ENCODE data around the gene ZC3H12A.

ZC3H12A gene

GRCh38 chr1:37474046-37474696 is at the start of gene ZC3H12A:
TSS of gene ZC3H12A (plus strand) at chr1:37474580. CDS start at chr1:37475497, 917 bp downstream.
- in situ Hi-C loops (cut with MboI; ENCODE audit: low sequenced_read_pairs) = no loop called here

DNA sequence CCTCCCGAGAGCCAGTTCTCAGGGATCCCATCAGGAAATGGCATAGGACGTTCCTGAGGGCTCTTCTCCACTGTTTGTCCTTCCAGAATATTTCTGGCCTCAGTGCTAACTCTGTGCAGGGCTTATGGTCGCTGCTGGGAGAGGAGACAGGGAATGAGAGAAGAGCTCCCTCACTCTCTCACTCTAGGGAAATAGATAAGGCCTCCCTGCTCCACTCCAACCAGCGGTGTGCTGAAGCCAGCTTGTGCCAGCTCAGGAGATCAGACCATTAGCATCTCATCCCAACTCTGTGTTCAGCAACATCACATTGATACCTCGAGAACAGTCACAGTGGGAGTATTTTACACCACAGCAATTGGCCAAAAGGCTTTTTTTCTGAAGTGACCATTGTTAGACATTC is 49.2 kb upstream of the ZC3H12A start:
- in situ Hi-C loops (cut with MboI; ENCODE audit: low sequenced_read_pairs) = no loop called here

GRCh38 chr1:37429029-37429428 is 45.4 kb upstream of the ZC3H12A start:
- in situ Hi-C loops (cut with MboI; ENCODE audit: low sequenced_read_pairs) = no loop called here

DNA sequence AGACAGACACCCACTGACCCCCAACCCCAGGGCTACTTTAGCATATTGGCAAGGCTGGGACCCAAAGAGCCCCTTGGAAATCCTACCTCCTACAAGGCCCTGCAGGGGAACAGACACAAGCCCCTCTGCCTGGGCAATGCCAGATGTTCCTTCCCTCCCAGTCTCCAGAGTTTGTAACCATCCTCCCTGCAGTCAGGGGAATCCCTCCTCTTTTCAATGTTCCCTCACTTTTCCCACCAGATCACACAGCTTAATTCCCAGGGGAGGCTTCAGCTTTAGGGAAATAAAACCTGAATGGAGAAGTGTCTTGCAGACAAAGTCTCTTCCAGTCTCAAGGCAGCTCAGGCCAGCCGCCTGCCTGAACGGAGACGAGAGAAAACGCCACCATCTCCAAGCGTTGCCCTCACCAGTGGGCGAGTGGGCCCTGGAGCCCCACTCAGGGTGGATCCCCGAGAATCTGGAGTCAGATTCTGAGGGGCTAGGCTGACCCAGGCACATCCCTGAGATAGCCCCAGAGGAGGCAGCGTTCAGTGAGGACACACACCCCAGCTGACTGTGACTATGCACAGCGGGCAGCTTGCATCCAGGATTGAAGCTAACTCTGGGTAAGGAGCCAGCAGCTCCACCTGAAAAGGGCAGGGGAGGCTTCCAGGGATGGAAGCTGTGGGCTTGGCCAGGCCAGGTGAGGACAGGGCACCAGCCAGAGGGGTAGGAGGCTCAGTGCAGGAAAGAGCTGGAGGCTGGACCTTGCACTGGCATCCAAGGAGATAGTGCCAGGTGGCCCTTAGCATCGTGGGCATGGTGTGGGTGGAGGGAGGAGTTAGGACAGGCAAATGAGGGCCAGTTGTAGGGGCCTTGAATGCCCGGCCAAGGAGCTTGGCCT is 44.0 kb upstream of the ZC3H12A start:
- in situ Hi-C loops (cut with MboI; ENCODE audit: low sequenced_read_pairs) = no loop called here

- in situ Hi-C loops (cut with MboI; ENCODE audit: low sequenced_read_pairs) = no loop called here
These were observed 41.7 kb upstream of the ZC3H12A start for GRCh38 chr1:37432716-37433115.

DNA sequence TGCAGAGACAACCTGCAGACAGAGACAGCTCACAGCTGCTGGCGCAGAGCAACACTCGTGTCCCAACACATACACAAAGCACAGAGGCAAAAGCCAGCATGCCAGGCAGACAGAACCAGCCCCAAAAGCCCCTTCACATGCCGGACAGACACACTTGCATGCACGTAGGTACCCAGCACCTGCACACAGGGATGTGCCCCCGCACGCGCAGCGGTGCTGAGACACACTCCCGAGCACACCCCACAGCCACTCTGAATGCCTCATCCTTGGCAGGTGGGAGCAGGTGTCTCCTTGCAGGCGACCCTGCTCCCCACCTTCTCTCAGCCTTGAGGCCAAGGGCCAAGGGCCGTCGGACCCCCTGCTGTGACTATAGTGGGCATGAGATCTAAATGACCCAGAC is 41.2 kb upstream of the ZC3H12A start:
- in situ Hi-C loops (cut with MboI; ENCODE audit: low sequenced_read_pairs) = no loop called here

DNA sequence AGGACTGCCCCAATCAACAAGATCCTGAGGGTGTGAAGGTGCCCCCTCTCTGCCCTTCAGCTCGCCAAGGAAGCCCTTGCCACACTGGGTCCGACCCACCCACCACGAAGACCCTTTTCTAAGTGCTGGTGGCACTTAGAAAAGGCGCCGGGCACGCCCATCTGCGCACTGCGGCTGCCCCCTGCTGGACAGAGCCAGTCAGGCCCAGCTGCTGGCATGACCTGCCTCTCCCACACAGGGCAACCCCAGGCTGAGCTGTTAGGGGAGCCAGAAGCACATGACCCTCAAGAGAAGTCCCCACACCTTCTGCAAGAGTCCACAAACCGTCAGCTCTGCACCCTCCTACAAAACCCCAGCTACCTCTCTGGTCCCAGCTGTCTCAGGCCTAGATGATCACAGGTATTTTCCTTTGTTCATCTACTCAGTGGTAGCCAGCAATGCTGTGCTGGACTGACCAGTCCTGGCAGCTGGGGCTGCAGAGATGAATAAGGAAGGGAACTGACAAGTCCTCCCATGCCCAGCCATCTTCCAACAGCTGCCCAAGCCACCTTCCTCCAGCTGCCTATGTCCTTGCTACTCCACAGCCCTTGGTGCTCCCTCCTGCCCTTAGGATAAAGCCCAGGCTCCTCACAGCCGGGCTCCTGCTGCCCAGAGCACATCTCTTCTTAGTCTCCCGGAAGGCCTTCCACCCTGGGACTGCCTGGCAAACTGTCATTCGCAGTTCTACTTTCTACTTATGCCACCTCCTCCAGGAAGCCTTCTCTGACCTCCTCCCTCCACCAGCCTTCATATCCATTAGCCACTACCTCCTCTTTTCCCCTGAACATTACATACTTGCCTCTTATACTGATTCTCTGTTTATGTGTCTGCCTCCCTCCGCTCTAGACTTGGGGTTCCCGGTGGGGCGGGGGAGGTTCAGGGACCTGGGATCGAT is 39.8 kb upstream of the ZC3H12A start:
- in situ Hi-C loops (cut with MboI; ENCODE audit: low sequenced_read_pairs) = no loop called here

- in situ Hi-C loops (cut with MboI; ENCODE audit: low sequenced_read_pairs) = no loop called here
These were observed 37.3 kb upstream of the ZC3H12A start for GRCh38 chr1:37437087-37437486.

GRCh38 chr1:37438037-37438868 is 36.1 kb upstream of the ZC3H12A start:
- in situ Hi-C loops (cut with MboI; ENCODE audit: low sequenced_read_pairs) = no loop called here

- in situ Hi-C loops (cut with MboI; ENCODE audit: low sequenced_read_pairs) = no loop called here
These were observed 35.5 kb upstream of the ZC3H12A start for GRCh38 chr1:37438869-37439343.

DNA sequence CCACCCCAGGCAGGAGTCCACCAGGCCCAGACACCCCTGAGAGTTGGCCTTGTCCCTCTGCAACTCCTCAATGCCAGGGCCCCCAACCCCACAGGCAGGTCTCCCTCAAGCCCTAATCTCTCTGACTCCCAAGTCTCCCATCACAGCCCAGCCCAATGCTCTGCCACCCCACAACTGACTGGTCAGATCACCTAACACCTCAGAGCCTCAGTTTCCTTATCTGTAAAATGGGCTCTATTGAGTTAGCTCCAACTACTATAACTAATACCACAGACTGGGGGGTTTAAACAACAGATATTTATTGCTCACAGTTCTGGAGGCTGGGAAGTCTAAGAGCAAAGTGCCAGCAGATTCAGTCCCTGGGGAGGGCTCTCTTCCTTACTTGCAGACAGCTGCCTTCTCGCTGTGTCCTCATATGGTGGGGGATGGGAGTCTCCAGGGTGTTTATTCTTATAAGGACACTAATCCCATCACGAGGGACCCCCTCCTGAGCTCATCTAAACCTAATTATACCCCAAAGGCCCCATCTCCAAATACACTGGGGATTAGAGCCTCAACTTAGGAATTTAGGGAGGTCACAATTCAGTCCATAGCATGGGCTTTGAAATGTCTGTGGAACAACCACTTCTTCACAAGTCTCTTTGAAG is 34.9 kb upstream of the ZC3H12A start:
- in situ Hi-C loops (cut with MboI; ENCODE audit: low sequenced_read_pairs) = no loop called here

DNA sequence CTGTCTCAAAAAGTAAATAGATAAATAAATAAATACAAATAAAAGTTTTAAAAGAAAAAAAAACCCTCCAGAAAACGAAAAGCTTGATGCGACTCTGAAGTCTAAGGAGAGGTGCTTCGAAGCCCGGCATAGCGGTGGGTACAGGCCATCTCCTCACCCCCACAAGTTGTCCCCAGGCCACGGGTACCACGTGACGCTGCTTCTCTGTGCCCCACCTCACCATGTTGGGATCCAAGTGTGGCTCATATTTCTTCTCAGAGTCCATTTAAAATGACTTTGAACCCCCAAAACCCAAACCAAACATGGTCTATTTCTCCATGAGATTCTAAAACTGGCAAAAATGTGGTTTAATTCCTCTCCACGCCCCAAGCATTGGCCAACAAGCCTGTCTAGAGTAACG is 32.9 kb upstream of the ZC3H12A start:
- in situ Hi-C loops (cut with MboI; ENCODE audit: low sequenced_read_pairs) = no loop called here

- in situ Hi-C loops (cut with MboI; ENCODE audit: low sequenced_read_pairs) = no loop called here
These were observed 32.2 kb upstream of the ZC3H12A start for GRCh38 chr1:37442139-37442538.

DNA sequence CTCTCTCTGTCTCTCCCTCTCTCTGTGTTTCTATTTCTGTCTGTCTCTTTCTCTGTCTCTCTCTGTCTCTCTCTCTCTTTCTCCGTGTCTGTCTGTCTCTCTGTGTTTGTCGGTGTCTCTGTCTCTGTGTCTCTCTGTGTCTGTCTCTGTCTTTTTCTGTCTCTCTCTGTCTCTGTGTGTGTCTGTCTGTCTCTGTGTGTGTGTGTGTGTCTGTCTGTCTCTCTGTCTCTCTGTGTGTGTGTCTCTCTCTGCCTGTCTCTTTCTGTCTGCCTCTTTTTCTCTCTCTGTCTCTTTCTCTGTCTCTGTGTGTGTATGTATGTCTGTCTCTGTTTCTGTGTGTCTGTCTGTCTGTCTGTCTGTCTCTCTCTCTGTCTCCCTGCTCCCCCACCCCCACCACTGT is 31.7 kb upstream of the ZC3H12A start:
- in situ Hi-C loops (cut with MboI; ENCODE audit: low sequenced_read_pairs) = no loop called here

DNA sequence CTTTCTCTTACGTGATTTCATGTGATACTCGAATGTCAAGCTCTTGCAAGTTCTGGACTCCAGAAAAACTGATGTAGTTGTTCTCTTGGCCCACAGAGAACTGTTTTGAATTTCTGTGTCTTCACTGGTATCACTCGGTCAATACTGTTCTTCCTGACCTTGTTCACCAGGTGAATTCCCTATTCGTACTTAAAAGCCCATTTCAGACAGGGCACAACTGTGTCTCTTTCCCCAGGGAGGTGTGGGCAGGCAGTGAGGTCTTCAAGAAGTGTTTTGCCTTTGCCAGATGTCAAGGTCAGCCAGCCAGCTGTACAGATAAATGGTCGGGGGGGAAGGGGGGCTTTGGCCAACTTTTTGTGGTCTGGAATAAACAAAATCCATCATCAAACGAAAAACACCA is 27.5 kb upstream of the ZC3H12A start:
- in situ Hi-C loops (cut with MboI; ENCODE audit: low sequenced_read_pairs) = no loop called here

GRCh38 chr1:37448185-37448584 is 26.2 kb upstream of the ZC3H12A start:
- in situ Hi-C loops (cut with MboI; ENCODE audit: low sequenced_read_pairs) = no loop called here

DNA sequence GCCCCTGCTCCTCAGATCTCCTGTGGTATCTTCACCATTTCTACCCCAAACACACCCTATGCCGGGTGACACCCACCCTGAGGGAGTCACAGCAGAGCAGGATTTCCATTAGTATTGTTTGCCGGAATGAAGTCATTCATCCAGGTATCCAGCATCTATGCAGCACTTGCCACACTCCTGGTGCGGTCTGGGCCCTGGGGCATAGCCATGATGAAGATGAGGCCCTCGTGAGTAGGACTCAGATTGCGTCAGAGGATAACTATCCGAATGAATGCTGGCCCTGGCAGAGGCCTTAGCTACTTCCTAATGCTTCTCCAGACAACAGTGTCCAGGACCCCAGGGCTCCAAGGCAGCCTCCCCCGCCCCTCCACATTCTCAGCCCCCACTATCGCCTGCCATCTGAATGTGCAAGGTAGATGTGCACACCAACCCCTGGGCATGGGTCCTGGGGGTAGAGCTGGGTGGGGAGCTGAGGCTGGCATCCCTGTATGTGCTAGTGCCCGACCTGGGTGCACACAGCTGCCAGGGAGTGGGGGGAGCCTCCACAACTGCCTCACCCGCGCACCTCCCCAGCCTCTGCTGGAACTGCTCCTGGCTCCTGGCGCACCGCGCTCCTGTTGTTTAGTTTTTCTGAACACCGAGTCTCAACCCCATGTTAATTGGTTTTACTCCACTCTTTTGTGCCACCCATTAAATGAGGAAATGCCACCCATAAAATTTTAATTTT is 25.5 kb upstream of the ZC3H12A start:
- in situ Hi-C loops (cut with MboI; ENCODE audit: low sequenced_read_pairs) = no loop called here

- in situ Hi-C loops (cut with MboI; ENCODE audit: low sequenced_read_pairs) = loop anchor here (10.0 kb wide), 1 partner anchor 225 kb away; no protein-coding TSS in a partner anchor
These were observed 24.4 kb upstream of the ZC3H12A start for GRCh38 chr1:37449936-37450335.

GRCh38 chr1:37452416-37452815 is 22.0 kb upstream of the ZC3H12A start:
- in situ Hi-C loops (cut with MboI; ENCODE audit: low sequenced_read_pairs) = loop anchor here (10.0 kb wide), 1 partner anchor 222 kb away; no protein-coding TSS in a partner anchor

Data from HL-60/S4 treated with retinoic acid at 250 ng/mL for 4 days and 3 days (cell line).